SJCRH30 (cell line): ENCODE results near the gene ASB7. TPM values are rescaled to one million over a fixed set of nuclear protein-coding genes. Genes with fewer than 3 reads are reported as not detected.
A peak's percentile ranks its signal among the peaks of the same experiment; 100 is the strongest.

ENCODE experiments used
- DNase-seq, 2 experiments: peaks; one replicate each; pipeline ENCODE4 v3.0.0-alpha.2; 2015 to 2020
- H3K27ac ChIP-seq: fragments of 250-450 bp; sonication (Bioruptor Pico); 2 replicates; pipeline ENCODE4 v1.5.1; 2020; ENCODE audit warnings: mild to moderate bottlenecking, moderate library complexity
- H3K27me3 ChIP-seq: fragments of 250-450 bp; sonication (Bioruptor Pico); 2 replicates; pipeline ENCODE4 v1.5.1; 2020; ENCODE audit warnings: mild to moderate bottlenecking, moderate library complexity
- H3K36me3 ChIP-seq: fragments of 250-450 bp; sonication (Bioruptor Pico); 2 replicates; pipeline ENCODE4 v1.5.1; 2020; ENCODE audit warnings: mild to moderate bottlenecking, moderate library complexity
- H3K4me1 ChIP-seq: fragments of 250-450 bp; sonication (Bioruptor Pico); 2 replicates; pipeline ENCODE4 v1.5.1; 2020; ENCODE audit warnings: mild to moderate bottlenecking, moderate library complexity
- H3K4me3 ChIP-seq: fragments of 250-450 bp; sonication (Bioruptor Pico); 2 replicates; pipeline ENCODE4 v1.5.1; 2020; ENCODE audit warnings: mild to moderate bottlenecking, moderate library complexity
- H3K9me3 ChIP-seq: fragments of 250-450 bp; sonication (Bioruptor Pico); replicated peaks from 2 replicates; pipeline ENCODE4 v1.5.1; 2020; ENCODE audit warnings: mild to moderate bottlenecking, moderate library complexity
- total RNA-seq: library from RNA; depleted of rRNA; stranded (reverse); fragments of >200 nt; shearing (Covaris generic); gene quantifications from 2 replicates; pipeline ENCODE4 v1.2.3, GENCODE V29; 2014; rRNA removed

The ASB7 gene, protein sequence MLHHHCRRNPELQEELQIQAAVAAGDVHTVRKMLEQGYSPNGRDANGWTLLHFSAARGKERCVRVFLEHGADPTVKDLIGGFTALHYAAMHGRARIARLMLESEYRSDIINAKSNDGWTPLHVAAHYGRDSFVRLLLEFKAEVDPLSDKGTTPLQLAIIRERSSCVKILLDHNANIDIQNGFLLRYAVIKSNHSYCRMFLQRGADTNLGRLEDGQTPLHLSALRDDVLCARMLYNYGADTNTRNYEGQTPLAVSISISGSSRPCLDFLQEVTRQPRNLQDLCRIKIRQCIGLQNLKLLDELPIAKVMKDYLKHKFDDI
- 14.9 and 16.2 TPM in 2 replicates for total RNA-seq

DNA sequence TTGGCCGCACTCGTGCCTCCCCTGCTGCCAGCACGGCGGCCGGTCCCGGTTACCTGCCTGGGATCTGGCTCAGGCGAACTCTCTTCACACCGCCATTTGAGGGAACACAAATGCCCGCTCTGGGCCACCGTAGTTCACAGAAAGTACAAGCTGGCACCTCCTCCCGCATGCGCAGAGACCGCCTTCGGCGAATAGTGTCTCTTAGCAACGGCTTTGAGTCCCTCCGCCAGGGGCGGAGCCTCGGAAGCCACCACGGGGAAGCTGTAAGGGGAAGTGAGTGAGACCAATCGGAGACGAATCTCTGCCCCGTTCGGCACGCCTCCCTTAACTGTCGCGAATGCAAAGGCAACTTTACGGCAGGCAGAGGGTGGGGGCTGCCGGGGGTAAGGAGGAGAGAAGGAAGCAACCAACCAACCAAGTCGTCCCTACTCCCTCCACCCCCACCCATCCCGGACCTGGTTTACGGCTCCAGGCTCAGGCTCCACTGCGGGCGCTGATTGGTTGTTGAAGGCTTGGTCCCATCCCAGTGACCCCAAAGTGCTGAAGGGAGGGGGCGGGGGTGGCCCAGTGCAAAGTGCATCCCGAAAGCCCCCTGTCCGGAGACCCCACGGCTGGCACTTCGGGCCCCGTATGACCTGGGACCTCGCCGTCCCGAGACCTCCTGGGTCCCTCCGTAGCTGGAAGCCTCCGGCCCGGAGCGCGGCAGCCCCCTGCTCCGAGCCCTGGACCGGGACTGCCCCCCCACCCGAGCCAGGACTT lies at the start of gene ASB7, which contains the start of gene LINS1:
Gene ASB7, plus strand, starts transcription at position 526 of the 759 bp plus-strand sequence. CDS start 9,628 bp downstream, outside the sequence.
Gene LINS1, minus strand, starts transcription at position 121 of the 759 bp plus-strand sequence. CDS start 21,342 bp downstream, outside the sequence.
- Histone ChIP-seq H3K27me3 (no peaks in the 10 kb centered on the region), H3K4me1 (peaks cover 8% of the 10 kb centered on the region), H3K27ac (peak within 1 kb of the TSS; percentile 28; the same call in 1 of the 2 replicates), H3K4me3 (peak within 1 kb of the TSS; percentile 84), H3K36me3 (no peaks in the 10 kb centered on the region; the same call in 1 of the 2 replicates), H3K9me3 (no peaks in the 10 kb centered on the region)
- DNase-seq: peak; percentile 100

DNA sequence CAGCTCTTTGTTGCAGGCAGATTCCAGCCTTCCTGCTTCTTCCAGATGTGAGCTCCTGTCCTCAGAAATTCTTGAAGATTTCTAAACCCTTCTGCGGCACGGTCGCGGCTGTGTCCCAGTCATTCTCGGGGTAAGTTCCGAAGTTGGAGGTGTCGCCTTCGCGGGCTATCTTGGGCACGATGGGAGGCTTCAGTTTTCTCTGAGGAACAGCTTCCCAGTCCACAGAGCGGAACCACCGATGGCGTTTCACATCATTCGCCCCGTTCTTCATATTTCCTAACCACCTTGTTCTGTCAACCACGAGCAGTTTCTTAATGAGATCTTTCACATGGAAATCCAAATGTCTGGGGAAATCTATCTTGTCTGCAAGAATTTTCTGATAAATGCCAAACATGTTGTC lies 48.9 kb upstream of the ASB7 start:
- H3K27me3 ChIP-seq: no peaks in the 10 kb centered on the region
- DNase-seq: no peak
- H3K27ac ChIP-seq: no peak overlapping the region
- H3K36me3 ChIP-seq: no peaks in the 10 kb centered on the region
- H3K9me3 ChIP-seq: no peaks in the 10 kb centered on the region
- H3K4me3 ChIP-seq: no peak overlapping the region
- no peaks in the 10 kb centered on the region for H3K4me1 ChIP-seq

DNA sequence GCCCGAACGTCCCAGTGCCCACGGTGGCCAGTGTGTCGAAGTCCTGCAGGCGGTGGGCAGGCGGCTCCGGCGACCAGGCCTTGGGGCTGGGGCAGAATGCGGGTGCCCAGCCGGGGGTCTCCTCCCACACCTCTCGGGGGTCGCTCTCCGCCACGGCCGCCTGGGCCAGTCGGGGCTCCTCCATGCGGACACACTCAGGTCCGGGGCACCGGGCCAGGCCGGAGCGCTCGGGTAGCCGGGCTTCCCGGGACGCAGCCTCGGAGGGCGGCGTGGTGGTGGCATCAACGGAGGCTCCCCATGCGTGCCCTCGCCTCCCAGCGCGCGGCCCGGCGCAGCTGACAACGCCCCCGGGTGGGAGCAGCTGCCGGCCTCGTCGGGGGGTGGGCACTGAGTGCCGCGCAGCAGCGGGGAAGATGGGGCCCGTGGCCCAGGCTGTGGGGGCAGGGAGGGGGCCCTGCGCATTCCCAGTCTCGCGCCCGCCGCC lies 43.6 kb upstream of the ASB7 start:
- DNase-seq: no peak
- Histone ChIP-seq H3K4me3 (no peak overlapping the region), H3K4me1 (no peaks in the 10 kb centered on the region), H3K9me3 (no peaks in the 10 kb centered on the region), H3K27me3 (no peaks in the 10 kb centered on the region), H3K27ac (no peak overlapping the region), H3K36me3 (no peaks in the 10 kb centered on the region)

DNA sequence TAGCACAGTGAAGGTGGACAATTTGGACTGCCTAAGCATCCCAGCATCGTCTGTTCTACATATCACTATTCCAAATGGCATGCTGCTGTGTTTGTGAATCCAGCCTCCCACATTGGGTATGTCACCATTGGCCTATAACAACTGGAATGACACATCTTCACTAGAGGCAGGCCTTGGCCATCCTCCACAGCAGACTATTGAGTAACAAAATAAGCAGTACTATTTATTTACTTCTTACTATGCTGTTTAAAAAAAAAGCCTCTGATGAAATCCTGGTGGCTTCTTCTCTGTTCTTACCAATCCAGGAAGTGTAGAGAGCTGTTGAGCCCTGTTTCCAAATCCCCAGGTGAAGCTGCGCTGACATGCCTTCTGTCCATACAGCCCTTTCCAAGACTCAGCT lies 43.1 kb upstream of the ASB7 start:
- no peak for DNase-seq
- Histone ChIP-seq H3K27me3 (no peaks in the 10 kb centered on the region), H3K27ac (no peak overlapping the region), H3K4me1 (peaks cover 3% of the 10 kb centered on the region; the same call in 1 of the 2 replicates), H3K4me3 (no peak overlapping the region), H3K9me3 (no peaks in the 10 kb centered on the region), H3K36me3 (no peaks in the 10 kb centered on the region)

DNA sequence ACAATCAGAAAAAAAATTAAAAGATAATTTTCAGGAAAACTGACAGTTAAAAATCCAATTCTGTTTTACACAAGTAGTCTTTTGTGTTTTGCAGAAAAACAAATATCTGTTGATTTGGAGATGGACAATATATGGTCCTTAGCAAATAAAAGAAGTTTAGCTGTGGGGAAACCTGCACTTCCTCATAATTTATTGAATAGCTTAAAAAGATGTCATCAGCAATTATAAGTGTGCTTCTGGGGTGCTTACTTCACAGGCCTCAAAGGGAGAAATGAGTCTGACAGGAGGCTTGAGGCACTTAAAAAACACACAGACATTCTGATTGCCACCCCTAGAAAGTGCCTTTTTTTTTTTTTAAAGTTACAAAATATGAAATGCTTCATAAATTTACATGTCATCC lies 42.1 kb upstream of the ASB7 start:
- no peaks in the 10 kb centered on the region for H3K36me3 ChIP-seq
- no peak overlapping the region for H3K27ac ChIP-seq
- no peak overlapping the region for H3K4me3 ChIP-seq
- H3K27me3 ChIP-seq: no peaks in the 10 kb centered on the region
- H3K9me3 ChIP-seq: no peaks in the 10 kb centered on the region
- peaks cover 4% of the 10 kb centered on the region; the same call in 1 of the 2 replicates for H3K4me1 ChIP-seq
- no peak for DNase-seq

DNA sequence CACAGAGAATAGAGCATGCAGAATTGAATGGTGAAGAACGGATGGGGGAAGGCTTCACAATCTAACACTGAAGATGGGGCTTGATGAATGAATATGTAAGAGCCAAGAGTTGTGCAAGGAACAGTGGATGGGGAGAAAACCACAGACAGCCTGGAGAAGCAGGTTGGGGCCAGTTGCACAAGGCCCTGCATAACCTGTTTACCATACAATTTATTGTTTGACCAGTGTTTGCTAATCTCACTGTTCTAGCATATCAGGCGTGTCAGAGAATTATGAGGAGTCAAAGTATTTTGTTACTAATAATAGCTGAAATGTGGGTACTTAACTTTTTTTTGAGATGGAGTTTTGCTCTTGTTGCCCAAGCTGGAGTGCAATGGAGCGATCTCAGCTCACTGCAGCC lies 36.8 kb upstream of the ASB7 start:
- no peak overlapping the region for H3K27ac ChIP-seq
- H3K4me1 ChIP-seq: peaks cover 4% of the 10 kb centered on the region; the same call in 1 of the 2 replicates
- H3K36me3 ChIP-seq: no peaks in the 10 kb centered on the region
- no peak overlapping the region for H3K4me3 ChIP-seq
- no peak for DNase-seq
- no peaks in the 10 kb centered on the region for H3K9me3 ChIP-seq
- no peaks in the 10 kb centered on the region for H3K27me3 ChIP-seq

DNA sequence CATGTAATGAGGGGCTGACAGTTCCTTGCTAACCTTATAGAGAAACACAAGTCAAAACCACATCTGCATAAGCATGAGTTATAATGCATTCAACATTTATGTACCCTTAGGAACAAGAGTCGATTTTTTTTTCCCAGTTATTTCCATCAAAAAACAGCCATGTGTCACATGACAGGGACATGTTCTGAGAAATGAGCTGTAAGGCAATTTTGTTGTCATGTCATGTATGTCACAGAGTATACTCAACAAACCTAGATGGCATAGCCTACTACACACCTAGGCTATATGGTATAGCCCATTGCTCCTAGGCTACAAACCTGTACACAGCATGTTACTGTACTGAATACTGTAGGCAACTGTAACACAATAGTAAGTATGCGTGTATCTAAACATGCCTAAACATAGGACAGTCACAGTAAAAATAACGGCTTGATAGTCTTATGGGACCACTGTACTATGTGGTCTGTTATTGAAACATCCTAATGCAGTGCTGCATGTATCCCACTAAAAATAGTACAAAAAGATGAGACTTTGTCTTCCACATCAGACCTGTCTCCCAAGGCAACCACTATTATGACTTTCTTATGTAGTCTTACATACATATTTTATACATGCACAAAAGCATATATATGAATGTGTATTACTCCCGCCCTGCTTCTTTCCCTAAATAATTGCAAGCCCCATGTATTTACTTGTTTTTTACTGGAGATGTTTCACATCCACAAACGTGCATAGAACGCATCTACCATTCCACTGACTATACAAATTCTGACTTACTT lies 35.4 kb upstream of the ASB7 start:
- H3K9me3 ChIP-seq: no peaks in the 10 kb centered on the region
- peaks cover 4% of the 10 kb centered on the region; the same call in 1 of the 2 replicates for H3K4me1 ChIP-seq
- no peaks in the 10 kb centered on the region for H3K27me3 ChIP-seq
- DNase-seq: no peak
- peaks cover 6% of the 10 kb centered on the region; the same call in 1 of the 2 replicates for H3K36me3 ChIP-seq
- H3K27ac ChIP-seq: no peak overlapping the region
- H3K4me3 ChIP-seq: no peak overlapping the region

DNA sequence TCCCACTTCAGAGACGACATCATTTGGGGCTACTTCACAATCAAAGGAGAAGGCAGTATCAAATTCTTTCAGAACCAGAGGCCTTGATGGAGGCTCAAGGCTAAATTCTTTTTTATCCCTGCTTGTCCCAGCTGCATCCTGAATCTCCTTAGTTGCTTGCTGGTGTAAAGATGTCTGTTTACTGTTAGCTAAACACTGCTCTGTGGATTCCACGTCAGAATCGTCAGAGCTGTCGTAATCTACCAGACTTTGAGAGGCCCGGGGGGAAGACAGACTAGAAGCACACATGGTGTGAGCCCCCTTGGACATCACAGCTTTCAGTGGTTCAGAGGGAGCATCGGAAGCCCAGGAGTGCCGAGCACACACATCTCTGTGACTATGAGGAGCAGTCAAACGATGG lies 33.0 kb upstream of the ASB7 start:
- Histone ChIP-seq H3K27ac (no peak overlapping the region), H3K4me1 (peaks cover under 1% of the 10 kb centered on the region; the same call in 1 of the 2 replicates), H3K4me3 (no peak overlapping the region), H3K27me3 (no peaks in the 10 kb centered on the region), H3K36me3 (peaks cover 12% of the 10 kb centered on the region), H3K9me3 (no peaks in the 10 kb centered on the region)
- no peak for DNase-seq

DNA sequence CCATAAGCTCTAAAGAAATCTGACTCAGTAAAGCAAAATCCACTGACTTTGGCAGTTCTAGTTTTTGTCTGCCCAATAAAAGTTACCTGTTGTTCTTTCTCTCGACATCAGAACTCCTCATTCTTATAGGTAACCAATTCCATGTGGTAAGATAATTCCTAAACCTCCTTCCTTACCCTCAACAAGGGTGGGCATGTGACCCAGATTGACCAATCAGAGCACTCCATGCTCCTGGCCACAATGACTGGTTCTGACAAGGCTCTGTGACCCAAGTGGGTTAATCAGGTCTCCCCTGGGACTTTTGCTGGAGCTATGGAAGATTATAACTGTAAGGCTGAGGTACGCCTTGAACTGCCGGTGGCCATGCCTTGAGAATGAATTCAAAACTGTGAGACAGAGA lies 32.1 kb upstream of the ASB7 start:
- no peak overlapping the region for H3K4me3 ChIP-seq
- no peaks in the 10 kb centered on the region for H3K4me1 ChIP-seq
- no peak overlapping the region for H3K27ac ChIP-seq
- H3K9me3 ChIP-seq: no peaks in the 10 kb centered on the region
- DNase-seq: no peak
- H3K36me3 ChIP-seq: peaks cover 15% of the 10 kb centered on the region
- H3K27me3 ChIP-seq: no peaks in the 10 kb centered on the region

DNA sequence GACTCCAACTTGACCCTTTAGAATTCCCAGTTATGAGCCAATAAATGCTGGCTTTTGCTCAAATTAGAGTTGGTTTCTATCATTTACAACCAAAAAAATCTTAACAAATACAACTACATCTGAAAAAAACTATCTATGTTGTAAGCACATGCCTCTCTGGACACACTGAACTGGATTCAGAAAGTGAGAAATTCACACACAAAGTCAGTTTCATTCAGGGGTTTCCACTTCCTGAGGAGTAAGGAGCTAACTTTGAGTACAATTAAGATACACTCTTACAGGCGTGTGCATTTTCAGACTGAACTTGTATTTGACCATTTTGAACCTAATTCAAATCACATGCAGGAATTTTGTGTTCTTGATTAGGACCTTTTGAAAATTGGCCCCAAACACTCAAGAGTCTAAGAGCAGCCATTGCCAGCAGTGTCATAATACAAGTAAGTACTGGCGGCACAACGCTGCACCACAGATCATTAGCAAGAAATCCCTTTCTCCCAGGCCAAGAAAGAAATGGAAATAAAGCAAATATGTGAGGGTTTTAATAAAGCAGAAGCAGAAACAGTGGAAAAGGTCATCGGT lies 31.6 kb upstream of the ASB7 start:
- peaks cover 15% of the 10 kb centered on the region for H3K36me3 ChIP-seq
- DNase-seq: no peak
- no peak overlapping the region for H3K27ac ChIP-seq
- H3K9me3 ChIP-seq: no peaks in the 10 kb centered on the region
- H3K27me3 ChIP-seq: no peaks in the 10 kb centered on the region
- no peaks in the 10 kb centered on the region for H3K4me1 ChIP-seq
- no peak overlapping the region for H3K4me3 ChIP-seq

DNA sequence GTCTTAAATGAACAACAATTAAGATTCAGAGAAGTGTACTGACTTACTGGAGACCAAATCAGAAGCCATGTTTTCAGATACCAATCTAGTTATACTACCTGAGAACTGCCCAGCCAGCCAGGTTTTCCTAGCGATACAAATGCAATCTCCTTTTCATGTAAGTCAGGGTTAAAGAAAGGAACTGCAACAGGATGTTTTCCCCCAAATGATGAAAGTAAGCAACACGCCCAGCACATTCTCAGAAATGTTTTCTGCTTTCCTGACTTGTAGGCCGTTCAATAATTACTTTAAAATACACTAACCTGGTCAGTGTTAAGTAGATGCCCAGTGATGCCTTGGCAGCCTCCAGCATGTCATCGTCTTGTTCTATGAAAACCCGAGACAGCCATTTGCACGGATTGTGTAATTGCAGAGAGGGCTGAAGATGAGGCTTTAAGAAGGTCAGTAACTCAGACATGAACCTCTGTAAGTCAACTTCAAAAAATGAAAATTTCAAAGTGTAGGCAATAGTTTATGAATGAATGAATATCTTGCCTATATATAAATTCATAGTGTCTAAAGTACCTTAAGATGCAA lies 30.7 kb upstream of the ASB7 start:
- no peaks in the 10 kb centered on the region for H3K4me1 ChIP-seq
- no peak overlapping the region for H3K4me3 ChIP-seq
- DNase-seq: no peak
- H3K27me3 ChIP-seq: no peaks in the 10 kb centered on the region
- H3K36me3 ChIP-seq: peaks cover 15% of the 10 kb centered on the region
- no peaks in the 10 kb centered on the region for H3K9me3 ChIP-seq
- H3K27ac ChIP-seq: no peak overlapping the region

DNA sequence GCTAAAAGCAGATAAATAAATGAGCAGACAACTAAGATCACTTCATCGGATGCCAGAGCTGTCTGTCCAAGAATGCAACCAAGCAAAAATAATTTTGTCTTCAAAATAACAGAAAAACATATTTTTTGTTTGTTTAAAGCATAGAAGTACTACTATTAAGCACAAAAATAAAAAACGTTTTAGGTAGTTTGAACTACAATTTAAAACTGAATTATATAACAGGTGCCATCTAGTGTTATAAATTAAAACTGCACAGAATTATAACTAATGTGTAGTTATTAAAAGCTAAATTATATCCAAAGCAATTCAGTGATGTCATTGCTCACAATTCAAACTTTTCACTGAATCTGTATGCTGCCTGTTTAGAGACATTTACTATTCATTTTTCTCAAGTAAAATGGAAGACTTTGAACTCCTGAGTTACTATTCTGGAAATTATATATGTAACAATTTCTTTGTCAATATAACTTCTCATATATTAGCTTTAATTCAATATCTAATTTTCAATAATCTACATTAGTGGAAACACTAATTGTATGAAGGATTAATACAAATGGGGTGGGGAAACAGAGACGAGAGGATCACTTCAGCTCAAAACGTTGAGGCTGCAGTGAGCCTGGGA lies 29.9 kb upstream of the ASB7 start:
- no peaks in the 10 kb centered on the region for H3K9me3 ChIP-seq
- no peak overlapping the region for H3K27ac ChIP-seq
- DNase-seq: peak in 1 of 2 experiments; percentile 31
- no peaks in the 10 kb centered on the region for H3K27me3 ChIP-seq
- peaks cover 15% of the 10 kb centered on the region for H3K36me3 ChIP-seq
- no peak overlapping the region for H3K4me3 ChIP-seq
- no peaks in the 10 kb centered on the region for H3K4me1 ChIP-seq

DNA sequence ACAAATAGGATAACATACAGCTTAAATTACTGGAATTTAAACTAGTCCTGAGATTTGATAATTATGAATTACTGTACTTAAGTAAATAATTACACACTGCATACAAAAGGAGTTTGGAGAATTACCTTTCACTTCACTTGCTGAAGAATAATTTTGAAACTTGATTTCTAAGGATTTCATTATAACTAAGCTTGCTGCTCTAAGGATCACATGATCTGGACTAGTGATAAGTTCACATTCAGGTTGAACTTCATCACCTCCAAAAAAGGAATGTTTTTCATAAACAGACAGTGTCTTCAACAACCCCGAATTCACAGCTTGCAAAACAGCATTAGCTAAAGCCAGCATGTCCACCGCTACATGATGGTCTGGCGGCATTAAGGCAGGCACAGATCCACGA lies 28.9 kb upstream of the ASB7 start:
- no peak for DNase-seq
- Histone ChIP-seq H3K36me3 (peaks cover 15% of the 10 kb centered on the region), H3K4me3 (no peak overlapping the region), H3K27ac (no peak overlapping the region), H3K27me3 (no peaks in the 10 kb centered on the region), H3K9me3 (no peaks in the 10 kb centered on the region), H3K4me1 (no peaks in the 10 kb centered on the region)

DNA sequence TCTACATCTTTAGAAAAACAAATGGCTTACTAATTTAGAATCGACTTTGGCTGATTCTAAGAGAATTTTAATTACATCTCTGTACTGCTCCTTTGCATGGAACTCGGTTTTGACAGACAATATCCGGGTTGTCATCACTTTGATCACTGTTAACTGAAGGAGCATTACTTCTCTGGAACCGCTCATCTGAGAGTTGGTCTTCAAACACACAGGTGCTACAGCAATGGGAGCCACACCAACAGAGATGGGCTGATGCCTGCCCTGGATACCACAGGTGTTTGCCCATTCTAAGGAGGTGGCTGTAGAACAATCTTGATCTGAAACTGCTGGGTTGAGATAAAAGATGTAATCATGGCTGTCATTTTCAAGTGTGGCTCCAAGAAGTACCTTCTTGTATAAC lies 22.0 kb upstream of the ASB7 start:
- Histone ChIP-seq H3K27ac (no peak overlapping the region), H3K9me3 (no peaks in the 10 kb centered on the region), H3K36me3 (no peaks in the 10 kb centered on the region; the same call in 1 of the 2 replicates), H3K4me1 (no peaks in the 10 kb centered on the region), H3K4me3 (no peak overlapping the region), H3K27me3 (no peaks in the 10 kb centered on the region)
- DNase-seq: no peak
